ENCODE measurements around the gene PDE9A. TPM values are rescaled to one million over a fixed set of nuclear protein-coding genes. Genes with fewer than 3 reads are reported as not detected.

Gene PDE9A
- total and polyA plus RNA-seq, 2 donors (not counting 3 experiments of a cell fraction or from before 2014, with no cell fraction given): 0.28 to 2.2 TPM

DNA sequence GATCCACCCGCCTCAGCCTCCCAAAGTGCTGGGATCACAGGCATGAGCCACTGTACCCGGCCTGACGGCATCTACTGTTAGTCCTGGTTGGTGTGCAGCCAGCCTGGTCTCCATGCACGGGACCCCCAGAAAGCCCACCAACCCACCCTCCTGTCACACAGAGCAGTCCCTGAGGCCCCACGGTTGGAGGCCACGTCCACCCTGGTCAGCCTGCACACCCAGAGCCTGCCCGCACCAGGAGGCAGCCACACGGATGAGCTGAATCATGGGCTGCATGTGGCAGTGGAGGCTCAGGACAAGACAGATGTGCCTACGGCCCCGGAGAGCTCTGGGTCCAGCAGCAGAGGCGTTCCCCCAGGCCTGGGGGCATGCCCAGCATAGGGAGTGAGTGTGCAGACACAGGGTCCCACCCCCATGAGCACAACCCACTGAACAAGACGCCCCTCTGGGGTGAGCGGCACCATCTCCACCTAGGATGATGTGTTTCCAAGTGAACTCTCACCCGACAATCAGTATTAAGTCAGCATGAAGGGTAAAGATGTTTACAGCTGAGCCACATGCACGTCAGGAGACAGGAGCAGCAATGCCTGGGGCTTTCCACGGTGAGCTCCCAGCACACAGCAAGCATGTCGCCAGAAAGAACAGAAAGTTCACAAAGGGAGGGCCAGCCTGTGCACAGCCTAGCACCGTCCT is 123.8 kb downstream of the PDE9A start:
- ChIA-PET CTCF (no interaction called here), POLR2A (no interaction called here)
- no peaks in the 10 kb centered on the region for H3K79me2 ChIP-seq (ENCODE audit: control insufficient read depth, insufficient read depth, low read length)
- BruUV-seq (replicated peaks): no TSS peak
- dilution Hi-C loops (cut with MboI; ENCODE audit: extremely low pct_ligation_motif_present, low sequenced_read_pairs) (no loop called here), intact Hi-C loops (cut with micrococcal nuclease) (no loop called here)
- H3K9me3 ChIP-seq (replicated peaks; ENCODE audit: control insufficient read depth, insufficient read depth, low read length): no peaks in the 10 kb centered on the region
- no peak overlapping the region for H2AFZ ChIP-seq (ENCODE audit: low read depth, low read length)
- TF ChIP-seq FOS (IDR thresholded peaks at IDR 0.05; ENCODE audit: borderline replicate concordance, insufficient read depth, low read length) (no peak), GATA2 (IDR thresholded peaks at IDR 0.05; ENCODE audit: insufficient read depth, insufficient read length, low read depth, low read length) (no peak), MYC (IDR thresholded peaks at IDR 0.05; ENCODE audit: low read depth, low read length) (no peak), EZH2 (IDR thresholded peaks at IDR 0.05; ENCODE audit: borderline replicate concordance, low read depth, low read length, severe bottlenecking) (no peak), POLR2AphosphoS5 (IDR thresholded peaks at IDR 0.05; ENCODE audit: insufficient read depth, low read depth, low read length) (no peak), JUN (IDR thresholded peaks at IDR 0.05; ENCODE audit: borderline replicate concordance, insufficient read depth, insufficient read length, low read depth) (no peak), POLR2A (IDR thresholded peaks at IDR 0.05; ENCODE audit: low read depth, low read length) (no peak)
- TF ChIP-seq, protein P1, sequence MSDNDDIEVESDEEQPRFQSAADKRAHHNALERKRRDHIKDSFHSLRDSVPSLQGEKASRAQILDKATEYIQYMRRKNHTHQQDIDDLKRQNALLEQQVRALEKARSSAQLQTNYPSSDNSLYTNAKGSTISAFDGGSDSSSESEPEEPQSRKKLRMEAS (IDR thresholded peaks at IDR 0.05; ENCODE audit: insufficient read depth, insufficient read length): no peak
- TF ChIP-seq, protein P2, sequence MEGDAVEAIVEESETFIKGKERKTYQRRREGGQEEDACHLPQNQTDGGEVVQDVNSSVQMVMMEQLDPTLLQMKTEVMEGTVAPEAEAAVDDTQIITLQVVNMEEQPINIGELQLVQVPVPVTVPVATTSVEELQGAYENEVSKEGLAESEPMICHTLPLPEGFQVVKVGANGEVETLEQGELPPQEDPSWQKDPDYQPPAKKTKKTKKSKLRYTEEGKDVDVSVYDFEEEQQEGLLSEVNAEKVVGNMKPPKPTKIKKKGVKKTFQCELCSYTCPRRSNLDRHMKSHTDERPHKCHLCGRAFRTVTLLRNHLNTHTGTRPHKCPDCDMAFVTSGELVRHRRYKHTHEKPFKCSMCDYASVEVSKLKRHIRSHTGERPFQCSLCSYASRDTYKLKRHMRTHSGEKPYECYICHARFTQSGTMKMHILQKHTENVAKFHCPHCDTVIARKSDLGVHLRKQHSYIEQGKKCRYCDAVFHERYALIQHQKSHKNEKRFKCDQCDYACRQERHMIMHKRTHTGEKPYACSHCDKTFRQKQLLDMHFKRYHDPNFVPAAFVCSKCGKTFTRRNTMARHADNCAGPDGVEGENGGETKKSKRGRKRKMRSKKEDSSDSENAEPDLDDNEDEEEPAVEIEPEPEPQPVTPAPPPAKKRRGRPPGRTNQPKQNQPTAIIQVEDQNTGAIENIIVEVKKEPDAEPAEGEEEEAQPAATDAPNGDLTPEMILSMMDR (IDR thresholded peaks at IDR 0.05; ENCODE audit: extremely low read depth in 1 of 2, insufficient read depth in 1 of 2, low read depth in 1 of 2, low read length in 2 of 2): no peak
- H4K20me1 ChIP-seq (replicated peaks; ENCODE audit: control insufficient read depth, extremely low read depth, insufficient read depth, low read length): no peaks in the 10 kb centered on the region
- no peaks in the 10 kb centered on the region for H3K9me1 ChIP-seq (replicated peaks; ENCODE audit: control insufficient read depth, extremely low read depth, insufficient read depth, low read length)
- H3K9ac ChIP-seq (replicated peaks; ENCODE audit: extremely low read depth, insufficient read depth, low read length): no peak overlapping the region
- peaks cover 7% of the 10 kb centered on the region for H3K4me1 ChIP-seq (ENCODE audit: control insufficient read depth, extremely low read depth, insufficient read depth, low read length)
- DNase-seq (ENCODE audit: low read depth, low spot score): no peak
- H3K36me3 ChIP-seq (ENCODE audit: control insufficient read depth in 2 of 2, extremely low read depth in 1 of 2, insufficient read depth in 2 of 2, low read length in 2 of 2): no peaks in the 10 kb centered on the region
- no peak overlapping the region for H3K27ac ChIP-seq (ENCODE audit: insufficient read depth, low read depth, low read length)
- peaks cover 10 to 12% of the 10 kb centered on the region in 2 experiments for H3K27me3 ChIP-seq (ENCODE audit: control insufficient read depth in 2 of 2, insufficient read depth in 2 of 2, low read length in 2 of 2)
- no peak for FAIRE-seq
- no peak overlapping the region for H3K4me3 ChIP-seq (replicated peaks in 1 of 3; ENCODE audit: insufficient read depth in 1 of 3, low read depth in 1 of 3, low read length in 3 of 3)
- no peak overlapping the region for H3K4me2 ChIP-seq (ENCODE audit: insufficient read depth, low read length)
